K562 (cell line): ENCODE measurements around the gene TIPARP. TPM values are rescaled to one million over a fixed set of nuclear protein-coding genes. Genes with fewer than 3 reads are reported as not detected.

Experiments
- CBFA2T3 ChIP-seq: fragments of 450-650 bp; IDR thresholded peaks from 2 replicates; pipeline ENCODE4 v1.6.1; 2017
- CBX2 ChIP-seq: fragments of 200-600 bp; sonication (generic); IDR thresholded peaks from one replicate; pipeline ENCODE4 v1.6.1; 2012; ENCODE audit warnings: mild to moderate bottlenecking, low read length, inconsistent platforms; ENCODE audit not compliant: insufficient read depth, poor library complexity, severe bottlenecking
- CBX3 ChIP-seq, 2 experiments: IDR thresholded peaks; 1 replicate in 1 of 2; 2 replicates in 1 of 2; pipeline ENCODE4 v1.6.1; 2012; ENCODE audit warnings: inconsistent platforms in 2 of 2, low read length in 2 of 2, borderline replicate concordance in 1 of 2, control low read depth in 1 of 2
- CBX8 ChIP-seq: fragments of 200-600 bp; sonication (generic); IDR thresholded peaks from 2 replicates; pipeline ENCODE4 v1.6.1; 2012; ENCODE audit warnings: borderline replicate concordance, mixed run types, low read depth, mild to moderate bottlenecking, moderate library complexity, mixed read lengths, low read length, control low read depth, inconsistent platforms; ENCODE audit not compliant: poor library complexity, severe bottlenecking; ENCODE audit errors: extremely low read depth
- DDX20 ChIP-seq: fragments of 450-650 bp; IDR thresholded peaks from 2 replicates; pipeline ENCODE4 v1.6.1; 2016; ENCODE audit warnings: missing genetic modification characterization, low read depth, mild to moderate bottlenecking, missing compliant biosample characterization, moderate library complexity
- DIDO1 ChIP-seq: fragments of 450-650 bp; IDR thresholded peaks from 2 replicates; pipeline ENCODE4 v1.6.1; 2016; ENCODE audit warnings: low read depth, missing biosample characterization, missing genetic modification characterization
- GABPB1 ChIP-seq: sonication (generic); formaldehyde crosslinking; IDR thresholded peaks from 2 replicates; pipeline ENCODE4 v1.8.0; 2022; ENCODE audit warnings: mild to moderate bottlenecking, missing genetic modification reagents
- GATA2 ChIP-seq: sonication (generic); formaldehyde crosslinking; IDR thresholded peaks from 2 replicates; pipeline ENCODE4 v1.4.0; 2020; ENCODE audit warnings: mild to moderate bottlenecking, missing genetic modification reagents
- GTF2E2 ChIP-seq: fragments of 200-800 bp; sonication (Bioruptor generic); IDR thresholded peaks from 2 replicates; pipeline ENCODE4 v1.6.1; 2016; ENCODE audit warnings: missing genetic modification characterization, missing compliant biosample characterization
- HDAC8 ChIP-seq: fragments of 450-650 bp; IDR thresholded peaks from 2 replicates; pipeline ENCODE4 v1.6.1; 2016; ENCODE audit warnings: mild to moderate bottlenecking, missing genetic modification characterization, moderate library complexity, missing compliant biosample characterization
- HEY1 ChIP-seq: fragments of 250-450 bp; sonication (Bioruptor Pico); IDR thresholded peaks from 2 replicates; pipeline ENCODE4 v1.5.0; 2020; ENCODE audit warnings: mild to moderate bottlenecking, moderate library complexity, borderline replicate concordance
- MAZ ChIP-seq, 2 experiments: fragments of 450-650 bp in 1 of 2; sonication (generic) in 1 of 2; formaldehyde crosslinking; IDR thresholded peaks in 1 of 2; conservative IDR thresholded peaks in 1 of 2; 2 replicates each; pipeline versions ENCODE4 v1.4.0 to v1.5.0; 2020; ENCODE audit warnings: mild to moderate bottlenecking in 1 of 2, missing genetic modification reagents in 1 of 2
- MCM5 ChIP-seq: fragments of 450-650 bp; IDR thresholded peaks from 2 replicates; pipeline ENCODE4 v1.6.1; 2016; ENCODE audit warnings: low read depth
- NCOA1 ChIP-seq: fragments of 450-650 bp; IDR thresholded peaks from 2 replicates; pipeline ENCODE4 v1.6.1; 2016; ENCODE audit warnings: low read depth
- PKNOX1 ChIP-seq: fragments of 450-650 bp; IDR thresholded peaks from 2 replicates; pipeline ENCODE4 v1.6.1; 2016
- TEAD1 ChIP-seq, 2 experiments: fragments of 450-650 bp in 1 of 2; sonication (generic) in 1 of 2; formaldehyde crosslinking; IDR thresholded peaks; 2 replicates each; pipeline versions ENCODE4 v1.4.0 to v1.8.0; 2020 to 2022; ENCODE audit warnings: mild to moderate bottlenecking in 2 of 2, missing genetic modification reagents in 1 of 2
- ZBTB17 ChIP-seq: fragments of 450-650 bp; formaldehyde crosslinking; IDR thresholded peaks from 2 replicates; pipeline ENCODE4 v1.4.0; 2020; ENCODE audit warnings: mild to moderate bottlenecking
- ZNF436 ChIP-seq: fragments of 250-450, 450-650 bp; sonication (Bioruptor Pico); formaldehyde crosslinking; IDR thresholded peaks from 2 replicates; pipeline ENCODE4 v1.7.0; 2020; ENCODE audit warnings: mild to moderate bottlenecking
- ZNF584 ChIP-seq: fragments of 200-800 bp; sonication (Bioruptor generic); IDR thresholded peaks from 2 replicates; pipeline ENCODE4 v1.6.1; 2016; ENCODE audit warnings: low read depth, mild to moderate bottlenecking, missing genetic modification characterization, missing compliant biosample characterization
- ZNF639 ChIP-seq, 2 experiments: fragments of 200-800 bp in 1 of 2; sonication (Bioruptor generic) in 1 of 2; sonication (generic) in 1 of 2; formaldehyde crosslinking in 1 of 2; IDR thresholded peaks in 1 of 2; conservative IDR thresholded peaks in 1 of 2; 2 replicates each; pipeline versions ENCODE4 v1.5.0 to v1.6.1; 2016 to 2020; ENCODE audit warnings: missing compliant biosample characterization in 1 of 2, missing genetic modification characterization in 1 of 2, missing genetic modification reagents in 1 of 2
- polyA plus RNA-seq, 8 experiments: library from polyadenylated mRNA; depleted of rRNA in 4 of 8; stranded (reverse) in 5 of 8; unstranded in 3 of 8; fragments of >200 nt; fragmentation: Nextera tagmentation in 2 of 8; fragmentation: Illumina TruSeq in 1 of 8; extraction: Ambion mirVana in 2 of 8; extraction: Trizol in 1 of 8; gene quantifications; 2 replicates each; pipeline versions ENCODE4 v1.2.1 to v1.2.3, GENCODE V29; 2011 to 2014; ENCODE audit warnings: inconsistent platforms in 1 of 8, missing spikeins in 1 of 8
- total RNA-seq, 7 experiments: library from RNA; depleted of rRNA in 6 of 7; stranded (reverse); fragments of >200 nt in 6 of 7; fragmentation: Illumina TruSeq in 2 of 7; extraction: Trizol in 2 of 7; gene quantifications; 2 replicates each; pipeline versions ENCODE4 v1.2.1 to v1.2.3, GENCODE V29; 2011 to 2021; ENCODE audit warnings: low replicate concordance in 1 of 7

Gene TIPARP
- total and polyA plus RNA-seq, 9 of the 15 experiments (the other 6 are each of a cell fraction or from before 2014, with no cell fraction given): 2.4 to 29.4 (median 15.1) TPM

DNA sequence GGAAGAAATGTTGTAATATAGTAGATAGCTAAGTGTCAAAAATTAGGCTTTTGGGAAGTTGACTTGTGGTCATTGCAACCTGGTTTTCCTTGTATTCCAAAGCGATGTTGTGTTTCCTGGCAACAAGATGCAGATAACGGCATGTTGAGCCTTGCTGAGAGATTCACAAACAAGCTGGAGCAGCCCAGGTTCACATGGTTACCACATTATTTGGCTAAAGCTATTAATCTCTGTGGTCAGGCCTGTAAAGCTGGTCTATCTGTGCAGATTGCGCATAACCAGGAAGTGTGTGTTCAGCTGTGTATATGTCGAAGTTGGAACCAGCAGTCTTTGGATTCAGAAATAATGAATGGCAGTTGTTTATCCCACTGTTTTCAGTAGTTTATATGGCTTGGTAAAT is 6.6 kb downstream of the TIPARP start (continued):
- TF ChIP-seq DDX20 (tag): no peak
- TF ChIP-seq ZNF584 (CRISPR knock-in tag): no peak
- no peak for TF ChIP-seq CBX3 (IDR thresholded peaks at IDR 0.05; ENCODE audit: borderline replicate concordance in 1 of 2, low read length in 2 of 2)
- TF ChIP-seq MAZ (CRISPR knock-in tag; conservative IDR thresholded peaks at IDR 0.05 in 1 of 2, IDR thresholded peaks at IDR 0.05 in 1 of 2): no peak
- TF ChIP-seq GABPB1: no peak
- TF ChIP-seq NCOA1: no peak
- TF ChIP-seq ZNF436 (CRISPR knock-in tag): no peak
- 0 out of 4 replicates have a peak, but pooled peaks of 1 of the 2 experiments have one; percentile 22 for TF ChIP-seq TEAD1 (CRISPR knock-in tag; IDR thresholded peaks at IDR 0.05)
- peak; percentile 53 for TF ChIP-seq CBFA2T3
- TF ChIP-seq HDAC8 (tag): no peak
- peak; percentile 55 for TF ChIP-seq PKNOX1
- no peak for TF ChIP-seq CBX8
- TF ChIP-seq ZNF639 (CRISPR knock-in tag; conservative IDR thresholded peaks at IDR 0.05 in 1 of 2, IDR thresholded peaks at IDR 0.05 in 1 of 2): peak in 1 of 2 experiments; percentile 54; a peak in 1 of 4 replicates
- no peak for TF ChIP-seq ZBTB17 (CRISPR knock-in tag)
- TF ChIP-seq GTF2E2 (tag): no peak
- TF ChIP-seq GATA2 (CRISPR knock-in tag): peak; percentile 60; the same call in 1 of the 2 replicates
- no peak for TF ChIP-seq DIDO1 (tag)
- no peak for TF ChIP-seq HEY1 (CRISPR knock-in tag)
- TF ChIP-seq CBX2: no peak
- TF ChIP-seq MCM5: no peak
